ENCODE results near the gene CSTPP1. TPM values are rescaled to one million over a fixed set of nuclear protein-coding genes. Genes with fewer than 3 reads are reported as not detected.

The CSTPP1 gene
- polyA plus RNA-seq, 1 donor (not counting 4 experiments of a cell fraction or from before 2014, with no cell fraction given) = 20.0 TPM

DNA sequence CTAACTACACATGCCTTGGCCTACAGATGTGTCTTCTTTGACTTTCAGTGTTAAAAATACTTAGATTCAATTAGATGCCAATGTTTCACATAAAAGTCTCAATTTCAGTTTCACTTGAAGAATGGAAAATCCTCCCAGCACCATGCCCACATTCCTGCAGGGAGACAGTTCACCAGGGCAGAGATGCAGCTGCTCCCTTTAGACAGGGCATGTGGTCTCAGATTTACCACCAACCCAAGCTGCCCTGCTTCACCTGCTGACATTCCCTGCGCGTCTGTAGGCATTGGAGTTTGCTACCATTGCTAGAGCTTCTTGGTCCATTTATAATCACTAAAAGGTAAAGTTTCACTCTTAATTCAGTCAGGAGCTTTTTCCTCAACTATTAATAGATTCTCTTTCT is 126.2 kb downstream of the CSTPP1 start:
- FAIRE-seq (no peak), DNase-seq (ENCODE audit: low read depth, low spot score) (no peak)

DNA sequence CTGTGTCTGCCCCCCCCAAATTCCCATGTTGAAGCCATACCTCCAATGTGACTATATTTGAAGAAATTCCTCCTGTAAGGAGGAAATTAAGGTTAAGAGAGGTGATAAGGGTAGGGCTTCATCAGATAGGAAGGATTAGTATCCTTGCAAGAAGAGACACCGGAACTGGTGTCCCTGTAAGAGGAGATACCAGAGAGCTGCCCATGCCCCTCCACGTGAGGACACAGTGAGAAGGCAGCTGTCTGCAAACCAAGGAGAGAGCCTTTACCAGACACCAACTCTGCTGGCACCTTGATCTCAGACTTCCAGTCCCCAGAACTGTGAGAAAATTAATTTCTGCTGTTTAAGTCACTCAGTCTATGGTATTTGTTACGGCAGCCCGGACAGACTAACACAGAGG is 130.8 kb downstream of the CSTPP1 start:
- Histone ChIP-seq H4K20me1 (ENCODE audit: control insufficient read depth, extremely low read depth, insufficient read depth, low read length) (no peaks in the 10 kb centered on the region), H3K36me3 (ENCODE audit: control insufficient read depth in 2 of 2, extremely low read depth in 1 of 2, insufficient read depth in 2 of 2, low read length in 2 of 2) (no peaks in the 10 kb centered on the region), H3K4me1 (ENCODE audit: control insufficient read depth, extremely low read depth, insufficient read depth, low read length) (peaks cover 11% of the 10 kb centered on the region), H3K9me3 (ENCODE audit: control insufficient read depth, low read depth, low read length) (no peaks in the 10 kb centered on the region), H2AFZ (ENCODE audit: control insufficient read depth, low read length) (no peak overlapping the region), H3K4me2 (ENCODE audit: control insufficient read depth, extremely low read depth, insufficient read depth, low read depth, low read length) (no peak overlapping the region), H3K4me3 (ENCODE audit: control insufficient read depth in 2 of 3, extremely low read depth in 1 of 3, insufficient read depth in 2 of 3, low read depth in 1 of 3, low read length in 3 of 3) (no peak overlapping the region), H3K9ac (ENCODE audit: control insufficient read depth, extremely low read depth, insufficient read depth, low read length) (no peak overlapping the region), H3K27ac (ENCODE audit: control insufficient read depth, insufficient read depth, low read length) (no peak overlapping the region), H3K9me1 (ENCODE audit: control insufficient read depth, extremely low read depth, insufficient read depth, low read length) (no peaks in the 10 kb centered on the region), H3K79me2 (ENCODE audit: control insufficient read depth, insufficient read depth, low read length) (no peaks in the 10 kb centered on the region), H3K27me3 (ENCODE audit: control insufficient read depth, extremely low read depth, insufficient read depth, low read length) (no peaks in the 10 kb centered on the region)
- dilution Hi-C loops (cut with MboI; ENCODE audit: extremely low pct_ligation_motif_present, low sequenced_read_pairs) = no loop called here
- FAIRE-seq (no peak), DNase-seq (ENCODE audit: low read depth, low spot score) (no peak)
- TF ChIP-seq, protein P1, sequence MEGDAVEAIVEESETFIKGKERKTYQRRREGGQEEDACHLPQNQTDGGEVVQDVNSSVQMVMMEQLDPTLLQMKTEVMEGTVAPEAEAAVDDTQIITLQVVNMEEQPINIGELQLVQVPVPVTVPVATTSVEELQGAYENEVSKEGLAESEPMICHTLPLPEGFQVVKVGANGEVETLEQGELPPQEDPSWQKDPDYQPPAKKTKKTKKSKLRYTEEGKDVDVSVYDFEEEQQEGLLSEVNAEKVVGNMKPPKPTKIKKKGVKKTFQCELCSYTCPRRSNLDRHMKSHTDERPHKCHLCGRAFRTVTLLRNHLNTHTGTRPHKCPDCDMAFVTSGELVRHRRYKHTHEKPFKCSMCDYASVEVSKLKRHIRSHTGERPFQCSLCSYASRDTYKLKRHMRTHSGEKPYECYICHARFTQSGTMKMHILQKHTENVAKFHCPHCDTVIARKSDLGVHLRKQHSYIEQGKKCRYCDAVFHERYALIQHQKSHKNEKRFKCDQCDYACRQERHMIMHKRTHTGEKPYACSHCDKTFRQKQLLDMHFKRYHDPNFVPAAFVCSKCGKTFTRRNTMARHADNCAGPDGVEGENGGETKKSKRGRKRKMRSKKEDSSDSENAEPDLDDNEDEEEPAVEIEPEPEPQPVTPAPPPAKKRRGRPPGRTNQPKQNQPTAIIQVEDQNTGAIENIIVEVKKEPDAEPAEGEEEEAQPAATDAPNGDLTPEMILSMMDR (optimal IDR thresholded peaks at IDR 0.05 in 1 of 3, IDR thresholded peaks at IDR 0.05 in 1 of 3, conservative IDR thresholded peaks at IDR 0.05 in 1 of 3; ENCODE audit: extremely low read depth in 1 of 3, insufficient read depth in 2 of 3, low read length in 3 of 3) = no peak
- no peak for TF ChIP-seq EZH2 (IDR thresholded peaks at IDR 0.05; ENCODE audit: low read length)

More for the DNA sequence above, 126.2 kb downstream of the CSTPP1 start:
- no peak overlapping the region for H2AFZ ChIP-seq (ENCODE audit: control insufficient read depth, low read length)
- peaks cover 4% of the 10 kb centered on the region for H3K4me1 ChIP-seq (ENCODE audit: control insufficient read depth, extremely low read depth, insufficient read depth, low read length)
- H3K4me3 ChIP-seq (ENCODE audit: control insufficient read depth in 2 of 3, extremely low read depth in 1 of 3, insufficient read depth in 2 of 3, low read depth in 1 of 3, low read length in 3 of 3) = no peak overlapping the region
- H3K4me2 ChIP-seq (ENCODE audit: control insufficient read depth, extremely low read depth, insufficient read depth, low read depth, low read length) = no peak overlapping the region
- no peaks in the 10 kb centered on the region for H4K20me1 ChIP-seq (ENCODE audit: control insufficient read depth, extremely low read depth, insufficient read depth, low read length)
- H3K9me3 ChIP-seq (ENCODE audit: control insufficient read depth, low read depth, low read length) = no peaks in the 10 kb centered on the region
- dilution Hi-C loops (cut with MboI; ENCODE audit: extremely low pct_ligation_motif_present, low sequenced_read_pairs) = no loop called here
- H3K27me3 ChIP-seq (ENCODE audit: control insufficient read depth, extremely low read depth, insufficient read depth, low read length) = no peaks in the 10 kb centered on the region
- H3K9me1 ChIP-seq (ENCODE audit: control insufficient read depth, extremely low read depth, insufficient read depth, low read length) = no peaks in the 10 kb centered on the region
- H3K79me2 ChIP-seq (ENCODE audit: control insufficient read depth, insufficient read depth, low read length) = no peaks in the 10 kb centered on the region
- no peaks in the 10 kb centered on the region for H3K36me3 ChIP-seq (ENCODE audit: control insufficient read depth in 2 of 2, extremely low read depth in 1 of 2, insufficient read depth in 2 of 2, low read length in 2 of 2)
- no peak for TF ChIP-seq EZH2 (IDR thresholded peaks at IDR 0.05; ENCODE audit: low read length)
- TF ChIP-seq, protein P1 (optimal IDR thresholded peaks at IDR 0.05 in 1 of 3, IDR thresholded peaks at IDR 0.05 in 1 of 3, conservative IDR thresholded peaks at IDR 0.05 in 1 of 3; ENCODE audit: extremely low read depth in 1 of 3, insufficient read depth in 2 of 3, low read length in 3 of 3) = no peak
- H3K9ac ChIP-seq (ENCODE audit: control insufficient read depth, extremely low read depth, insufficient read depth, low read length) = no peak overlapping the region
- no peak overlapping the region for H3K27ac ChIP-seq (ENCODE audit: control insufficient read depth, insufficient read depth, low read length)
